Keratinocyte (primary cell): ENCODE measurements around the gene CTSA.

Experiments
- CTCF ChIP-seq, 3 experiments: IDR thresholded peaks in 1 of 3; conservative IDR thresholded peaks in 1 of 3; optimal IDR thresholded peaks in 1 of 3; 2 replicates in 2 of 3; 3 replicates in 1 of 3; pipeline versions ENCODE3 to v1.5.1; 2011; ENCODE audit warnings: low read length in 3 of 3, mild to moderate bottlenecking in 3 of 3, moderate library complexity in 2 of 3, control low read depth in 1 of 3, inconsistent platforms in 1 of 3; ENCODE audit not compliant: insufficient read depth in 2 of 3; ENCODE audit errors: extremely low read depth in 1 of 3
- EZH2 ChIP-seq: IDR thresholded peaks from one replicate; pipeline ENCODE4 v1.6.1; 2012; ENCODE audit warnings: inconsistent platforms, mild to moderate bottlenecking, low read length, moderate library complexity

GRCh38 chr20:45880988-45881788, 9.9 kb upstream of the CTSA start, which contains the start of gene ZSWIM1:
- no peak for TF ChIP-seq CTCF (optimal IDR thresholded peaks at IDR 0.05 in 1 of 3, IDR thresholded peaks at IDR 0.05 in 1 of 3, conservative IDR thresholded peaks at IDR 0.05 in 1 of 3; ENCODE audit: extremely low read depth in 1 of 3, insufficient read depth in 2 of 3, low read length in 3 of 3)
- TF ChIP-seq EZH2 = no peak
